OCI-LY3 (cell line): ENCODE measurements around the gene ABCG4.

Experiments
- EZH2phosphoT487 ChIP-seq: fragments of 200-600 bp; shearing (Covaris generic); IDR thresholded peaks from 2 replicates; pipeline ENCODE4 v1.6.1; 2018; ENCODE audit warnings: antibody characterized with exemption, mixed run types, low read depth
- TF ChIP-seq, protein P1 (sequence below): fragments of 200-600, 300-600 bp; sonication (generic); IDR thresholded peaks from 2 replicates; pipeline ENCODE4 v1.5.1; 2014; ENCODE audit warnings: antibody characterized with exemption, low read length, low read depth

DNA sequence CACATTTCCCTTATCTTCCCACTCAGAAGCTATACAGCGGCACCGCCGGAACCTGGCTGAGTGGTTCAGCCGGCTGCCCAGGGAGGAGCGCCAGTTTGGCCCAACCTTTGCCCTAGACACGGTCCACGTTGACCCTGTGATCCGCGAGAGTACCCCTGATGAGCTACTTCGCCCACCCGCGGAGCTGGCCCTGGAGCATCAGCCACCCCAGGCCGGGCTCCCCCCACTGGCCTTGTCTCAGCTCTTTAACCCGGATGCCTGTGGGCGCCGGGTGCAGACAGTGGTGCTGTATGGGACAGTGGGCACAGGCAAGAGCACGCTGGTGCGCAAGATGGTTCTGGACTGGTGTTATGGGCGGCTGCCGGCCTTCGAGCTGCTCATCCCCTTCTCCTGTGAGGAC lies 24.6 kb downstream of the ABCG4 start:
- TF ChIP-seq, protein P1, sequence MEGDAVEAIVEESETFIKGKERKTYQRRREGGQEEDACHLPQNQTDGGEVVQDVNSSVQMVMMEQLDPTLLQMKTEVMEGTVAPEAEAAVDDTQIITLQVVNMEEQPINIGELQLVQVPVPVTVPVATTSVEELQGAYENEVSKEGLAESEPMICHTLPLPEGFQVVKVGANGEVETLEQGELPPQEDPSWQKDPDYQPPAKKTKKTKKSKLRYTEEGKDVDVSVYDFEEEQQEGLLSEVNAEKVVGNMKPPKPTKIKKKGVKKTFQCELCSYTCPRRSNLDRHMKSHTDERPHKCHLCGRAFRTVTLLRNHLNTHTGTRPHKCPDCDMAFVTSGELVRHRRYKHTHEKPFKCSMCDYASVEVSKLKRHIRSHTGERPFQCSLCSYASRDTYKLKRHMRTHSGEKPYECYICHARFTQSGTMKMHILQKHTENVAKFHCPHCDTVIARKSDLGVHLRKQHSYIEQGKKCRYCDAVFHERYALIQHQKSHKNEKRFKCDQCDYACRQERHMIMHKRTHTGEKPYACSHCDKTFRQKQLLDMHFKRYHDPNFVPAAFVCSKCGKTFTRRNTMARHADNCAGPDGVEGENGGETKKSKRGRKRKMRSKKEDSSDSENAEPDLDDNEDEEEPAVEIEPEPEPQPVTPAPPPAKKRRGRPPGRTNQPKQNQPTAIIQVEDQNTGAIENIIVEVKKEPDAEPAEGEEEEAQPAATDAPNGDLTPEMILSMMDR: no peak
- TF ChIP-seq EZH2phosphoT487: no peak
